Measurements from ENCODE around the gene RGS7BP. TPM values are rescaled to one million over a fixed set of nuclear protein-coding genes. Genes with fewer than 3 reads are reported as not detected.

The RGS7BP gene
- total RNA-seq, 1 experiment from 2014 or later: not detected

- DNase-seq (ENCODE audit: low read depth, low spot score) (no peak), ATAC-seq (no peak)
- no peaks in the 10 kb centered on the region for H3K9me2 ChIP-seq (ENCODE audit: insufficient read depth)
- H3K79me2 ChIP-seq (ENCODE audit: insufficient read depth, low read length): no peaks in the 10 kb centered on the region
- no peak overlapping the region for H3K27ac ChIP-seq (ENCODE audit: low read depth, low read length)
- no peaks in the 10 kb centered on the region for H3K4me1 ChIP-seq (ENCODE audit: control insufficient read depth in 1 of 2, insufficient read depth in 2 of 2, low read length in 2 of 2)
- no peak overlapping the region for H3K4me3 ChIP-seq (replicated peaks in 1 of 2; ENCODE audit: low read depth in 1 of 2, low read length in 2 of 2)
- H3K4me2 ChIP-seq (ENCODE audit: low read length): no peak overlapping the region
- no peaks in the 10 kb centered on the region for H3K36me3 ChIP-seq (ENCODE audit: control insufficient read depth in 1 of 2, insufficient read depth in 2 of 2, low read length in 2 of 2)
- no peaks in the 10 kb centered on the region for H3K9me3 ChIP-seq (ENCODE audit: control insufficient read depth in 1 of 2, insufficient read depth in 1 of 2, low read depth in 1 of 2, low read length in 2 of 2)
- H2AFZ ChIP-seq (ENCODE audit: low read depth, low read length, poor library complexity, severe bottlenecking): no peak overlapping the region
- intact Hi-C loops (cut with micrococcal nuclease): no loop called here
- no peaks in the 10 kb centered on the region for H4K20me1 ChIP-seq (ENCODE audit: insufficient read depth)
- CTCF ChIA-PET: no interaction called here
- TF ChIP-seq SRF (IDR thresholded peaks at IDR 0.05; ENCODE audit: low read depth): no peak
- no peak for TF ChIP-seq MAX (IDR thresholded peaks at IDR 0.05)
- no peak for TF ChIP-seq POLR2AphosphoS5 (IDR thresholded peaks at IDR 0.05; ENCODE audit: low read depth, low read length)
- TF ChIP-seq ZFX (IDR thresholded peaks at IDR 0.05): no peak
- no peak for TF ChIP-seq CBX3 (IDR thresholded peaks at IDR 0.05; ENCODE audit: low read depth)
- no peak for TF ChIP-seq EZH2phosphoT487 (IDR thresholded peaks at IDR 0.05; ENCODE audit: borderline replicate concordance)
- no peak for TF ChIP-seq RAD21 (IDR thresholded peaks at IDR 0.05; ENCODE audit: low read depth)
- TF ChIP-seq POLR2A (IDR thresholded peaks at IDR 0.05; ENCODE audit: borderline replicate concordance, extremely low read depth, insufficient read depth, insufficient read length): no peak
- no peak for TF ChIP-seq ZBTB33 (IDR thresholded peaks at IDR 0.05; ENCODE audit: extremely low read depth, insufficient replicate concordance, low read length)
- no peak for TF ChIP-seq ELF1 (IDR thresholded peaks at IDR 0.05; ENCODE audit: borderline replicate concordance, low read depth)
- no peak for TF ChIP-seq CEBPB (IDR thresholded peaks at IDR 0.05; ENCODE audit: low read depth)
- H3K9ac ChIP-seq (ENCODE audit: low read length): no peak overlapping the region
- peaks cover 4% of the 10 kb centered on the region; the same call in 1 of the 2 replicates for H3K27me3 ChIP-seq (ENCODE audit: insufficient read depth, low read length)
- POLR2A ChIA-PET: no interaction called here
- no TSS peak for BruUV-seq (replicated peaks)
- RAD21 ChIA-PET (ENCODE audit: low non-redundant PET in 1 of 2, low total read pairs in 2 of 2, uncharacterized antibody in 2 of 2, unreplicated experiment in 2 of 2): no interaction called here
These were observed 7.7 kb downstream of the RGS7BP start for GRCh38 chr5:64513492-64513891.
